Calu3 (cell line): ENCODE data around the gene PPIB. TPM values are rescaled to one million over a fixed set of nuclear protein-coding genes. Genes with fewer than 3 reads are reported as not detected.
"Not testable (repeated sequence)": the region's sequence is repeated elsewhere in the genome, so short reads cannot be mapped to it uniquely, and the experiment has no call there.

Experiments
- BruUV-seq: library from RNA; stranded (reverse); fragments of 400-500 nt; replicated peaks from 2 replicates; lab custom pipeline; 2021; lab: Mats Ljungman, UMichigan
- CTCF ChIA-PET: fragments of 300-600 bp; sonication (Branson Sonifier 250); formaldehyde crosslinking; loops from one replicate; lab custom pipeline; 2022; ENCODE audit warnings: antibody characterized with exemption; lab: Charles Lee
- DNase-seq: peaks from one replicate; pipeline ENCODE4 v3.0.0; 2022
- H3K27ac Mint-ChIP-seq: one replicate; pipeline ENCODE4 v1.8.0; 2022; ENCODE audit warnings: mixed read lengths; ENCODE audit not compliant: unreplicated experiment
- H3K27me3 Mint-ChIP-seq: one replicate; pipeline ENCODE4 v1.8.0; 2022; ENCODE audit warnings: mixed read lengths; ENCODE audit not compliant: unreplicated experiment
- H3K36me3 Mint-ChIP-seq: one replicate; pipeline ENCODE4 v1.8.0; 2022; ENCODE audit warnings: mild to moderate bottlenecking, moderate library complexity, mixed read lengths; ENCODE audit not compliant: insufficient read depth, unreplicated experiment
- H3K4me1 Mint-ChIP-seq: one replicate; pipeline ENCODE4 v1.8.0; 2022; ENCODE audit warnings: mild to moderate bottlenecking, low read depth, mixed read lengths; ENCODE audit not compliant: unreplicated experiment
- H3K4me3 Mint-ChIP-seq: one replicate; pipeline ENCODE4 v1.8.0; 2022; ENCODE audit warnings: mild to moderate bottlenecking, low read depth, moderate library complexity, mixed read lengths; ENCODE audit not compliant: unreplicated experiment
- H3K9me3 Mint-ChIP-seq: one replicate; pipeline ENCODE4 v1.8.0; 2022; ENCODE audit warnings: low read depth, mixed read lengths; ENCODE audit not compliant: unreplicated experiment
- CTCF ChIP-seq: fragments of 200-600 bp; IDR thresholded peaks from one replicate; pipeline ENCODE4 v1.8.0; 2022; ENCODE audit warnings: antibody characterized with exemption; ENCODE audit not compliant: unreplicated experiment
- intact Hi-C: fragments of 100-400 bp; cut with micrococcal nuclease; formaldehyde crosslinking; loops from one replicate; pipeline ENCODE4 v1.10.0; 2022; ENCODE audit not compliant: unreplicated experiment
- total RNA-seq: library from RNA; stranded (reverse); gene quantifications from 2 replicates; pipeline ENCODE4 v1.2.3, GENCODE V29; 2022

The PPIB gene
- total RNA-seq, 1 experiment from 2014 or later: 690 TPM

- H3K27me3 Mint-ChIP-seq: no peaks in the 10 kb centered on the region
- no peak for DNase-seq
- intact Hi-C loops: no loop called here
- H3K27ac Mint-ChIP-seq: no peak overlapping the region
- H3K4me1 Mint-ChIP-seq: no peaks in the 10 kb centered on the region
- CTCF ChIA-PET: no interaction called here
- no peaks in the 10 kb centered on the region for H3K9me3 Mint-ChIP-seq
- no peak overlapping the region for H3K4me3 Mint-ChIP-seq
- H3K36me3 Mint-ChIP-seq: peaks cover 22% of the 10 kb centered on the region
- BruUV-seq: no TSS peak
- TF ChIP-seq CTCF: no peak
These were observed 49.9 kb downstream of the PPIB start for GRCh38 chr15:64112904-64113303.

DNA sequence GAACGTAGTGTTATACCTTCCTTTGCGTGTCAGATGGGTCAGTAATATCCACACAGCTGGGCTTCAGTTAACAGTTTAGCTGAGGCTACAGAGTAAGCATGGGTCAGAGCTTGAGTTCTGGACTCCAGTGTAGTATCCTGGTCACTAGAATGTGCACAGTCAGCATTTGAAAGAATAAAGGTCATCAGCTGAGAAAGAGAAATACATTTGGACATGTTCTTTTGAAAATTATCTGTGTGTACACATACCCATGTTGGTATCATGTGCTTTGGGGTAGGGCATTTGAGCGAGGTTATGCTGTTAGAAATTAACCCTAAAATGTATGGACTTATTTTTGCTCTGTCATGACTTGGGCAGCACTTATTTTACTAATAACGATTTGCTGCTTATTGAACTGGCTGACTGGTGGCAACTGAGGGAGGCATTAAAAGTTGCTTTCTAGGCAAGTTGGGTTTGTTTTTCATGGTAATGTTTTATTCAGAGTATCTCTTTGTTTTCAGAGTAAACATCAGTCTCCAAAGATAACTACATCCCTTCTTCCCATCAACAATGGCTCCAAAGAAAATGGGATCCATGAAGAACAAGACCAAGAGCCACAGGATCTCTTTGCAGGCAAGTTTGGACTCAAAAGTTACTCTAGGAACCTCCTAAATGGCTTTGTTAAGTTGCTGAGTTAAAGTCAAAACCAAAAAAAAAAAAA is 50.6 kb downstream of the PPIB start:
- peaks cover 20% of the 10 kb centered on the region for H3K36me3 Mint-ChIP-seq
- no peaks in the 10 kb centered on the region for H3K9me3 Mint-ChIP-seq
- no peak overlapping the region for H3K27ac Mint-ChIP-seq
- CTCF ChIA-PET: no interaction called here
- no TSS peak for BruUV-seq
- TF ChIP-seq CTCF: no peak
- no peak for DNase-seq
- H3K4me3 Mint-ChIP-seq: no peak overlapping the region
- H3K27me3 Mint-ChIP-seq: no peaks in the 10 kb centered on the region
- no peaks in the 10 kb centered on the region for H3K4me1 Mint-ChIP-seq
- intact Hi-C loops: no loop called here

DNA sequence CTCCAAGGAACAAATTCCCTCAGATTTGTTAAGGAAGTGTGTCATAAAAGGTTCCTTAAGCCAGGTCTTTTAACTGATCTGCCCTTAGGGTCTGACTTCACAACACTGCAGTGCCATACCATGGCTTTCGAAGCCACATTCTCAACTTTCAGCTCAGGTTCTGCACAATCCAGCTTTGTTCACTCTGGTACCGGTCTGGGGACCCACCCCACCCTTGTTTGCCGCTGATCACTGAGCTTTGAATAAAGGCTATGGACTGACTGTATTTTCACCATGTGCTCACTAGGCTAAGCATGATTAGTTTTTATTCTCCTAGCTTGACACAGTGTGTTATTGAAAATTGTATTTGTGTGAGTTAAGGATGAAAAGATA is 51.2 kb downstream of the PPIB start:
- CTCF ChIA-PET: no interaction called here
- H3K27ac Mint-ChIP-seq: no peak overlapping the region

DNA sequence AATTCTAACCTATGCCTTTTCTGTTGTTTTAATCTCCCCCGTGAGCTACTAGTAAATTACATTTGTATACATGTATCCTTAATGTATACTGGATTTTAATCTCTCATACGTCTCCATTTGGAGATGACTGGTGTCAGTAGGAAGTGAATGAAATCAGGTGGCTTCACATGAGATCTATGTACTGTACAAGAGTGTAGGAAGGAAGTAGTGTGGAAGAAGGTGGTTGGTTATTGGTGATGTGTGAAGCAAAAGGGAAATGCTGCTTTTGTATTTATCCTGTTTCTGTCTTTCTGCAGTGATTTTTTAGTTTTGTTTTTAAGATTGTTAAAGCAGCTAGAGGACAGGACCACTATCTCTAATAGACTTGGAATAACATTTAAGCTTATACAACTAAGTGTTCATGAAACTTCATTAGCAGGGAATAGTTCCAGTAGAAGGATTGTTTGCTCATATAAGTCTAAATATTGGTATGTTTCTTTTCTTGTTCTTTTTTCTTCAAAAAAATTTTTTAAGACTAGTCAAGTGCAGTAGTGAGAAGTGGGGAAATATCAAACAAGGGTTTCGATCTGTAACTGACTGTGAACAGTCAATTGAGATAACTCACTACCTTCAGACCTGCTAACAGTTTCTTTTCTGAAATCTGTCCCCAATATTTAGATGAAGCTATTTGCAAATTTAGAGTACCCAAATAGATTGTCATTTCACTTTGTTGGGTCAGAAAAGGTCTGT is 51.7 kb downstream of the PPIB start:
- TF ChIP-seq CTCF: no peak
- intact Hi-C loops: no loop called here
- Mint-ChIP-seq H3K27me3 (no peaks in the 10 kb centered on the region), H3K9me3 (no peaks in the 10 kb centered on the region), H3K27ac (no peak overlapping the region), H3K36me3 (peaks cover 16% of the 10 kb centered on the region), H3K4me1 (no peaks in the 10 kb centered on the region), H3K4me3 (no peak overlapping the region)
- CTCF ChIA-PET: no interaction called here
- no TSS peak for BruUV-seq
- DNase-seq: no peak

More for the DNA sequence above, 51.2 kb downstream of the PPIB start:
- DNase-seq: no peak
- Mint-ChIP-seq H3K4me3 (no peak overlapping the region), H3K9me3 (no peaks in the 10 kb centered on the region), H3K4me1 (no peaks in the 10 kb centered on the region), H3K36me3 (peaks cover 16% of the 10 kb centered on the region), H3K27me3 (no peaks in the 10 kb centered on the region)
- intact Hi-C loops: no loop called here
- no peak for TF ChIP-seq CTCF
- no TSS peak for BruUV-seq

DNA sequence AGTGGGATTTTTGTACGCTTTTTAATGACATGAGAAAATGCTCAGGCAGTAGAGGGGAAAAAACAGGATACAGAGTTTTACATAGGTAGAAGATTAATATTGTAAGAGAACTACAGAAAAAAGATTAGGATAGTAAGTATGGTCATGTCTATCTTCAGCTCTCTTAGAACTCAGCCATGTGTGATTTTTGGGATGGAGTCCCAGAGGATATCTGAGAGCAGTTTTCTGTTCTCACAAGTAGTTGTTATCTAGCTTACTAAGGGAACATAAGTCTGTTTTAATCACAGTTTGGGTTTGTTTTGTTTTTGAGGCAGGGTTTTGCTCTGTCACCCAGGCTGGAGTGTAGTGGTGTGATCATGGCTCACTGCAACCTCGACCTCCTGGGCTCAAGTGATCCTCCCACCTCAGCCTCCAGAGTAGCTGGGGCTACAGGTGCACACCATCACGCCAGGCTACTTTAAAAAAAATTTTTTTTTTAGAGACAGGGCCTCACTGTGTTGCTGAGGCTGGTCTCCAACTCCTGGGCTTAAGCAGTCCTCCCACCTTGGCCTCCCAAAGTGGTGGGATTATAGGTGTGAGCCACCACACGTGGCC is 52.6 kb downstream of the PPIB start:
- CTCF ChIA-PET: interaction anchor here (0.6 kb wide), 1 partner anchor 429 kb away, joined by 3 read pairs; no protein-coding TSS in a partner anchor
- H3K9me3 Mint-ChIP-seq, H3K4me3 Mint-ChIP-seq, intact Hi-C loops, H3K4me1 Mint-ChIP-seq, BruUV-seq, H3K27me3 Mint-ChIP-seq, H3K27ac Mint-ChIP-seq, DNase-seq: not testable (repeated sequence)
- H3K36me3 Mint-ChIP-seq: peaks cover 16% of the 10 kb centered on the region
